ENCODE results near the gene RARA.
"Not testable (repeated sequence)": the region's sequence is repeated elsewhere in the genome, so short reads cannot be mapped to it uniquely, and the experiment has no call there.

The RARA gene

GRCh38 chr17:40382251-40382650, 73.3 kb downstream of the RARA start:
- DNase-seq, result no peak

- DNase-seq, result not testable (repeated sequence)
Measured at GRCh38 chr17:40386555-40386954, 77.6 kb downstream of the RARA start.

- DNase-seq, result no peak
Measured at GRCh38 chr17:40399185-40399584, 90.2 kb downstream of the RARA start.

GRCh38 chr17:40402668-40403067, 93.7 kb downstream of the RARA start:
- DNase-seq, result no peak

GRCh38 chr17:40404003-40404402, 95.0 kb downstream of the RARA start:
- no peak for DNase-seq

Data from cerebellar nuclear complex (tissue), 1 donor.